ENCODE data around the gene GGN. TPM values are rescaled to one million over a fixed set of nuclear protein-coding genes. Genes with fewer than 3 reads are reported as not detected.
A peak's percentile ranks its signal among the peaks of the same experiment; 100 is the strongest.

Gene GGN
- total RNA-seq, 4 donors from 2014 or later: 0.33 to 2.2 (median 0.91) TPM; not detected in 1

- peak overlapping the region in 2 of 4 donors; percentile 57 to 70 for H3K27ac ChIP-seq (replicated peaks in 1 of 4)
- DNase-seq (ENCODE audit: extremely low spot score): peak; percentile 93
- intact Hi-C loops (cut with DNase I): no loop called here
- peaks cover 0 to 57% (median 6%) of the 10 kb centered on the region in 4 donors for H3K27me3 ChIP-seq
- WGBS: under 1% methylated on average over 19 of the region's 37 CpGs
- no peaks in the 10 kb centered on the region for H3K9me3 ChIP-seq
- peak overlapping the region; percentile 60 to 63 (median 62) for H3K4me3 ChIP-seq
- TF ChIP-seq POLR2AphosphoS5 (IDR thresholded peaks at IDR 0.05): no peak
- peak in 1 of 3 experiments; percentile 50 for TF ChIP-seq CTCF (IDR thresholded peaks at IDR 0.05)
- H3K36me3 ChIP-seq: no peaks in the 10 kb centered on the region
- peaks cover 6 to 22% (median 21%) of the 10 kb centered on the region in 4 donors for H3K4me1 ChIP-seq
Observed at GRCh38 chr19:38361633-38362075, 26.2 kb downstream of the GGN start.

GRCh38 chr19:38360839-38361631, 26.8 kb downstream of the GGN start:
- H3K27me3 ChIP-seq: peaks cover 0 to 60% (median 6%) of the 10 kb centered on the region in 4 donors
- WGBS: 23% methylated on average over 23 of the region's 23 CpGs
- DNase-seq (ENCODE audit: extremely low spot score): no peak
- intact Hi-C loops (cut with DNase I): no loop called here
- no peak for TF ChIP-seq CTCF (IDR thresholded peaks at IDR 0.05)
- no peak for TF ChIP-seq POLR2A (IDR thresholded peaks at IDR 0.05; ENCODE audit: low read depth)
- TF ChIP-seq EP300 (IDR thresholded peaks at IDR 0.05): no peak
- TF ChIP-seq POLR2AphosphoS5 (IDR thresholded peaks at IDR 0.05): no peak
- no peak overlapping the region for H3K27ac ChIP-seq (replicated peaks in 1 of 4)
- no peaks in the 10 kb centered on the region for H3K36me3 ChIP-seq
- H3K4me1 ChIP-seq: peaks cover 6 to 22% (median 21%) of the 10 kb centered on the region in 4 donors
- H3K9me3 ChIP-seq: no peaks in the 10 kb centered on the region
- H3K4me3 ChIP-seq: peak overlapping the region; percentile 60 to 63 (median 62)

- no peaks in the 10 kb centered on the region for H3K9me3 ChIP-seq
- peaks cover 0 to 59% (median 6%) of the 10 kb centered on the region in 4 donors for H3K27me3 ChIP-seq
- H3K36me3 ChIP-seq: no peaks in the 10 kb centered on the region
- WGBS: 90% methylated on average over 6 of the region's 9 CpGs
- peaks cover 6 to 22% (median 21%) of the 10 kb centered on the region in 4 donors for H3K4me1 ChIP-seq
- intact Hi-C loops (cut with DNase I): no loop called here
- TF ChIP-seq EP300 (IDR thresholded peaks at IDR 0.05) (no peak), POLR2A (IDR thresholded peaks at IDR 0.05; ENCODE audit: low read depth) (no peak), CTCF (IDR thresholded peaks at IDR 0.05) (no peak), POLR2AphosphoS5 (IDR thresholded peaks at IDR 0.05) (no peak)
- no peak overlapping the region for H3K27ac ChIP-seq (replicated peaks in 1 of 4)
- DNase-seq (ENCODE audit: extremely low spot score): no peak
- no peak overlapping the region for H3K4me3 ChIP-seq
Observed at GRCh38 chr19:38360351-38360750, 27.5 kb downstream of the GGN start.

- intact Hi-C loops (cut with DNase I): no loop called here
- TF ChIP-seq EP300 (IDR thresholded peaks at IDR 0.05): no peak
- no peak for TF ChIP-seq CTCF (IDR thresholded peaks at IDR 0.05)
- no peak for TF ChIP-seq POLR2AphosphoS5 (IDR thresholded peaks at IDR 0.05)
- no peak for TF ChIP-seq POLR2A (IDR thresholded peaks at IDR 0.05; ENCODE audit: low read depth)
- Histone ChIP-seq H3K4me1 (peaks cover 6 to 22% (median 21%) of the 10 kb centered on the region in 4 donors), H3K27me3 (peaks cover 0 to 65% (median 6%) of the 10 kb centered on the region in 4 donors), H3K9me3 (no peaks in the 10 kb centered on the region), H3K27ac (replicated peaks in 1 of 4) (no peak overlapping the region), H3K36me3 (no peaks in the 10 kb centered on the region), H3K4me3 (no peak overlapping the region)
- WGBS: 62% methylated on average over 14 of the region's 18 CpGs
- no peak for DNase-seq (ENCODE audit: extremely low spot score)
Observed at GRCh38 chr19:38359242-38360021, 28.4 kb downstream of the GGN start.

Measured in esophagus muscularis mucosa (tissue), 4 donors.